ENCODE data around the gene SLCO2B1. TPM values are rescaled to one million over a fixed set of nuclear protein-coding genes. Genes with fewer than 3 reads are reported as not detected.

Gene SLCO2B1
- total RNA-seq, 1 experiment from 2014 or later = not detected

Other genes starting within 250 kb of the SLCO2B1 start
- 29.7 and 56.3 TPM in 2 replicates for gene XRRA1, start 202.0 kb upstream of the SLCO2B1 start, total RNA-seq (2014; rRNA removed; shearing (Covaris generic); ENCODE audit: low replicate concordance)
- gene SPCS2, start 201.8 kb upstream of the SLCO2B1 start, total RNA-seq (2014; rRNA removed; shearing (Covaris generic); ENCODE audit: low replicate concordance) = 33.2 and 91.5 TPM in 2 replicates
- 103 and 133 TPM in 2 replicates for gene NEU3, start 162.2 kb upstream of the SLCO2B1 start, total RNA-seq (2014; rRNA removed; shearing (Covaris generic); ENCODE audit: low replicate concordance)
- 0.04 TPM in 1 of 2 replicates, not detected in the other for gene OR2AT4, start 54.2 kb upstream of the SLCO2B1 start, total RNA-seq (2014; rRNA removed; shearing (Covaris generic); ENCODE audit: low replicate concordance)
- gene TPBGL, start 89.7 kb downstream of the SLCO2B1 start, total RNA-seq (2014; rRNA removed; shearing (Covaris generic); ENCODE audit: low replicate concordance) = not detected in 2 replicates
- not detected in 2 replicates for gene ARRB1, start 200.6 kb downstream of the SLCO2B1 start, total RNA-seq (2014; rRNA removed; shearing (Covaris generic); ENCODE audit: low replicate concordance)
- gene RPS3, start 248.4 kb downstream of the SLCO2B1 start, total RNA-seq (2014; rRNA removed; shearing (Covaris generic); ENCODE audit: low replicate concordance) = 2,332 and 2,975 TPM in 2 replicates

All from Karpas-422 (cell line).